ENCODE data around the gene SF3B6.

SF3B6 gene

DNA sequence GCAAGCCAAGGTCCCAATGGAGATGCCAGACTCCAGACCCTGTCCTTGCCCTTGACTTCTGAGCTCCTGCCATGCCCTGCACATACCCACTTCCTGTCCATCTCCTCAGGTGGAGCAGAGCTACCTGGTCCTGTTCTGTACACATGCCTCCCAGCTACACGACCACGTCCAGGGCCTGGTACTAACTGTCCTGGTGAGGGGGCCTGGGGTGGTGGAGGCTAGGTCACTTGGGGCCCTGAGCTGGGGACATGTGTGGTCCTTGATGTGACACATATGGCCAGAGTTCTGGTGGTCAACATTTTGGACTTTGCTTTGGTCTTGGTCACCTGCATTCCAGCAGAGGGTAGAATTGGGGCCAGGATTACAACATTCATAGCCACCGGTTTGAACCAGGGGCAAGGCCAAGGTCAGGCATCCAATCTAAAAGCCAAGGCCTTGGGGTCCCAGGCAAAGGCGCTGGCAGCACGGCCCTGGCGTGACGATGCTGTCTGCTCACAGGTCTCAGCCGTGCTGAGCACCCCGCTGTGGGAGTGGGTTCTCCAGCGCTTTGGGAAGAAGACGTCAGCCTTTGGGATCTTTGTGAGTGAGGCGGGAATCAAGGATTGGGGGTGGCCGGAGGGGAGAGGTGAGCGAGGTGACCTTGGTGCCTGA lies 53.7 kb downstream of the SF3B6 start:
- DNase-seq: no peak

DNA sequence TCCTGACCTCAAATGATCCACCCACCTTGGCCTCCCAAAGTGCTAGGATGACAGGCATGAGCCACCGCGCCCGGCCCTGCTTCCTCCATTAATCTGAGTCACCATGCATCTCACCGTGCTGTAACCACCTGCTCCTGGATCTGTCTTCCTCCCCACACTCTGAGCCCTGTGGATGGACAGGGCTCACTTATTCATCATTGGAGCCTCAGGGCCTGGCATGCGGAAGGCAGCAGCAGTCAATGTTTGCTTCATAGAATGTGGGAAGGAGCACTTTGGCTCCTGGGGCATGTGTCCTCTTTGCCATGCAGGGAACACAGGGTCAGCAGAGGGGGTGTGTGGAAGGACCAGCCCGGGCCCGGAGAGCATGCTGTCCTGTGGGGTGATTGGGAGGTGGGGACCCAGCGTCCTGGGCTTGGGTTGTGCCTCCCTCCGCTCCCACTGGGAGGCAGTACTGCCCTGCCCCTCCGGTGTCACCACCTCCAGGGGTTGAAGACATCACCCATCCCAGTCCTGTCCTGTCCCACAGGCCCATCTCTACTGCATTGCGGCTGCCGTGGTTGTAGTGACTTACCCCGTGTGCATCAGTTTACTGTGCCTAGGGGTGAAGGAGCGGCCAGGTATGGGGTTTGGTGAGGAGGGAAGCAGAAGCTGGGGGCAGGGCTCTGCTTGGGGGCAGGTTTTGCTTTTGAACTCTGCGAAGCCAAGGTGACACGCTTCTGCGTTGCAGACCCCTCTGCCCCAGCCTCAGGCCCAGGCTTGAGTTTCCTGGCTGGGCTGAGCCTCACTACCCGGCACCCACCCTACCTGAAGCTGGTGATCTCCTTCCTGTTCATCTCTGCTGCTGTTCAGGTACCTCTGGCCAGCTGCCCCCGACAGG lies 54.8 kb downstream of the SF3B6 start:
- no peak for DNase-seq

DNA sequence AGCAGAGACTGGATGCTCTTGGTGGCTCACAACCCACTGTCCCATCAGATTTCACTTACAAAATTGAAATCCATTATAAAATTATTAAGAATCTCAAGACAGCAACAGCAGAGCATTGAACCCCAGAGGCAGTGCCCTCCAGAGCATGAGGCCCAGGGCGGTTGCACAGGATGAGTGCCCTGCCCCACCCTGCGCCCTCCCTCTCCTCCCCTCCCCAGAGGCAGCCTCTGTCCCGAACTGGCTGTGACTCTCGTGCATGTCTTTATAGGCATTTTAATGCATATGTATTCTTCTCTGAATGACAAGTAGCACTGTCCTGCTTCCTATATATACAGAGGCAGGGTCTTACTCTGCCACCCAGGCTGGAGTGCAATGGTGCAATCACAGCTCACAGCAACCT lies 55.9 kb downstream of the SF3B6 start:
- no peak for DNase-seq

DNA sequence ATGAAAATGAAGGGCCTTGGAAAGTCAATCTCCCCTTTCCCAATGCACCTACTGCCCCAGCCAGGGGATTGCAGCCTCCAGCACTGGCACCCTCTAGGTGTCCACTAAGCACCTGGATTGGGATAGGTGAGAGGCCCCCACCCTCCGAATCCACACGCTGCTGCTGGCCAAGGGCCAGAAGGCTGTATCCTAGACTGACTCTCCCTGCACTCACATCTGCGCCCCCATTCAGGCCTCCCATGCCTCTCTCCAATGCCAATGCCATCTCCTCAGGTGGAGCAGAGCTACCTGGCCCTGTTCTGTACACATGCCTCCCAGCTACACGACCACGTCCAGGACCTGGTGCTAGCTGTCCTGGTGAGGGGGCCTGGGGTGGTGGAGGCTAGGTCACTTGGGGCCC lies 56.4 kb downstream of the SF3B6 start:
- DNase-seq: no peak

DNA sequence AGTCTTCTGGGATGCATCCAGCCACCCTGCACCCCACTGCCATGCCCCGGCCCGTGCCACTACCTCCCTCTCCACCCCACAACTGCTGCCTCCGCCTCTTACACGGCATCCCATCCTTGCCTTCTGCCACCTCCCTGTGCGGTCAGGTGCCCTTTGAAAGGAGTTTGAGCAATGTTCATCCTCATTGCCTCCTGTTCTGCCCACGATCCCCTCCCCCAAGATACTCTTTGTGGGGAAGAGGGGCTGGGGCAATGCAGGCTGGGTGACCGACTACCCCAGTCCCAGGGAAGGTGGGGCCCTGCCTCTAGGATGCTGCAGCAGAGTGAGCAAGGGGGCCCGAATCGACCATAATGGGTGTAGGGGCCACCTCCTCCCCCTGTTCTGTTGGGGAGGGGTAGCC lies 57.9 kb downstream of the SF3B6 start:
- DNase-seq: no peak

DNA sequence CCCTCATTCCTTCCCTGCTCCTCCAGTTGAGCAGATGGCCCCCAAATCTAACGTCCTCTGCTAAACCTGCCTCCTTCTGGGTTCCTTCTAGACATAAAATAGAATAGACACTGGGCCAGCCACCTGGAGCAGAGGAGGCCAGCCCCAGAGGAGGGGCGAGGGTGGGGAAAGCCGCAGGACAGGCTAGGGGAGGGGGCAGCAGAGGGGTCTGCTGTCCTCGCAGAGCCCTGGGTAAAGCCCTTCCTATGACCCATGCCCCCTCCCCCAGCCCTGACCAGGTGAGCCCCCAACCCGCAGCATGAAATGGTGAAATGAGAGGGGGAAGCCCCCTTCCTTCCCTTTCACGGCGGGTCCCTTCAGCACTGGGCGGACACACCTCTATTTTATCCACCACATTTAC lies 58.4 kb downstream of the SF3B6 start:
- DNase-seq: no peak

Data from anterior cingulate cortex (tissue), 58 donors.